Posterior cingulate gyrus (tissue), 11 donors: ENCODE measurements around the gene TNNT2.
A peak's percentile ranks its signal among the peaks of the same experiment; 100 is the strongest.

Experiments used
- DNase-seq, 10 donors: peaks; one replicate each; pipeline versions ENCODE4 v3.0.0 to v3.0.0-alpha.2; 2020 to 2021; ENCODE audit warnings: mixed read lengths in 3 of 10
- intact Hi-C: fragments of 100-400 bp; cut with DNase I; formaldehyde crosslinking; loops from one replicate; pipeline ENCODE4 v1.15.1; 2023

Gene TNNT2

GRCh38 chr1:201360486-201360885 lies 17.0 kb downstream of the TNNT2 start:
- intact Hi-C loops, result loop anchor here (2.0 kb wide), 1 partner anchor 20 kb away; no protein-coding TSS in a partner anchor
- DNase-seq, result peak in 3 of 10 donors; percentile 45 to 72 (median 68)

- DNase-seq, result peak in 3 of 10 donors; percentile 23 to 60 (median 37)
- intact Hi-C loops, result loop anchor here (2.0 kb wide), 1 partner anchor 21 kb away; no protein-coding TSS in a partner anchor
These were observed 17.6 kb downstream of the TNNT2 start for GRCh38 chr1:201359873-201360210.

GRCh38 chr1:201359031-201359872 lies 18.2 kb downstream of the TNNT2 start:
- intact Hi-C loops, result no loop called here
- peak in 3 of 10 donors; percentile 37 to 74 (median 69) for DNase-seq

- DNase-seq, result peak in 3 of 10 donors; percentile 17 to 59 (median 57)
- intact Hi-C loops, result no loop called here
These were observed 18.9 kb downstream of the TNNT2 start for GRCh38 chr1:201358596-201358995.

GRCh38 chr1:201357636-201358348 lies 19.7 kb downstream of the TNNT2 start:
- intact Hi-C loops, result loop anchor here (2.0 kb wide), 1 partner anchor 41 kb away; the partner anchor contains the start of gene LAD1
- DNase-seq, result peak in 3 of 10 donors; percentile 39 to 47 (median 46)

GRCh38 chr1:201357211-201357610 lies 20.3 kb downstream of the TNNT2 start:
- peak in 3 of 10 donors; percentile 31 to 60 (median 55) for DNase-seq
- intact Hi-C loops, result loop anchor here (2.0 kb wide), 1 partner anchor 42 kb away; the partner anchor contains the start of gene LAD1

GRCh38 chr1:201356701-201357100 lies 20.8 kb downstream of the TNNT2 start:
- intact Hi-C loops, result loop anchor here (2.0 kb wide), 1 partner anchor 42 kb away; the partner anchor contains the start of gene LAD1

GRCh38 chr1:201356236-201356635 lies 21.2 kb downstream of the TNNT2 start:
- intact Hi-C loops, result loop anchor here (2.0 kb wide), 1 partner anchor 43 kb away; the partner anchor contains the start of gene LAD1
- DNase-seq, result peak in 3 of 10 donors; percentile 40 to 63 (median 47)

More at GRCh38 chr1:201356701-201357100, 20.8 kb downstream of the TNNT2 start:
- peak in 3 of 10 donors; percentile 24 to 75 (median 43) for DNase-seq

- DNase-seq, result peak in 2 of 10 donors; percentile 25 to 43
- intact Hi-C loops, result no loop called here
These were observed 22.0 kb downstream of the TNNT2 start for GRCh38 chr1:201355471-201355870.

- intact Hi-C loops, result no loop called here
These were observed 22.6 kb downstream of the TNNT2 start for GRCh38 chr1:201354901-201355295.

GRCh38 chr1:201354151-201354900 lies 23.2 kb downstream of the TNNT2 start:
- intact Hi-C loops, result no loop called here

More at GRCh38 chr1:201354901-201355295, 22.6 kb downstream of the TNNT2 start:
- DNase-seq, result peak in 3 of 10 donors; percentile 20 to 38 (median 36)

GRCh38 chr1:201353186-201353940 lies 24.1 kb downstream of the TNNT2 start:
- intact Hi-C loops, result no loop called here
- DNase-seq, result peak in 3 of 10 donors; percentile 28 to 78 (median 46)

More at GRCh38 chr1:201354151-201354900, 23.2 kb downstream of the TNNT2 start:
- DNase-seq, result peak in 3 of 10 donors; percentile 42 to 67 (median 64)

- intact Hi-C loops, result no loop called here
- DNase-seq, result no peak
These were observed 25.9 kb downstream of the TNNT2 start for GRCh38 chr1:201351617-201352016.

- peak in 2 of 10 donors; percentile 13 to 31 for DNase-seq
- intact Hi-C loops, result no loop called here
These were observed 26.6 kb downstream of the TNNT2 start for GRCh38 chr1:201350884-201351283.

GRCh38 chr1:201350361-201350725 lies 27.1 kb downstream of the TNNT2 start:
- intact Hi-C loops, result no loop called here
- peak in 3 of 10 donors; percentile 19 to 46 (median 22) for DNase-seq

GRCh38 chr1:201349092-201349491 lies 28.4 kb downstream of the TNNT2 start:
- intact Hi-C loops, result loop anchor here (5.0 kb wide), 1 partner anchor 97 kb away; no protein-coding TSS in a partner anchor
- DNase-seq, result peak in 3 of 10 donors; percentile 15 to 77 (median 28)

- intact Hi-C loops, result loop anchor here (5.0 kb wide), 1 partner anchor 96 kb away; no protein-coding TSS in a partner anchor
- DNase-seq, result peak in 5 of 10 donors; percentile 27 to 88 (median 71)
These were observed 29.3 kb downstream of the TNNT2 start for GRCh38 chr1:201348211-201348566.

- DNase-seq, result peak in 3 of 10 donors; percentile 32 to 38 (median 38)
- intact Hi-C loops, result loop anchor here (5.0 kb wide), 1 partner anchor 95 kb away; no protein-coding TSS in a partner anchor
These were observed 29.8 kb downstream of the TNNT2 start for GRCh38 chr1:201347498-201348210.
